Measurements from ENCODE around the gene FBXL17. TPM values are rescaled to one million over a fixed set of nuclear protein-coding genes. Genes with fewer than 3 reads are reported as not detected.

The FBXL17 gene
- total and polyA plus RNA-seq, 2 of the 4 experiments (the other 2 are of a cell fraction): 3.9 to 8.1 TPM

DNA sequence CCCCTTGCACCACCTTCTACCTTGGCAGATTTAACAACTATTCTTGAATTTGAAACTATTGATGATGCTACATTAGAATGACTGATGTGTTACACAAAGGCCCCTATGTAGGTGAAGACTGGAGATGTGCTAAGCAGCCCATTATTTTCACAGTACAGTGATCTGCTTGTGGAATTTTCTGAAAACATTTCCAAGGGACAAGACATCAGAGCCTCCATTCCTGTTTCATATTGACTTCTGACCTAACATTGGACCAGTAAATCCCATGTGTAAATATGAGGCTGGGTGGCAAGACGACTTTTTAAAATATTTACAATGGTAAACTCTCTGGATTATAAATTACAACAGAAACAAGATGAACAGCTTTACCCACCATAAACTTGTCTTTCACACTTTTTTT is 445.4 kb downstream of the FBXL17 start:
- Histone ChIP-seq H2AFZ (replicated peaks; ENCODE audit: low read length, poor library complexity) (no peak overlapping the region), H3K18ac (ENCODE audit: low read depth, low read length) (no peak overlapping the region), H4K20me1 (ENCODE audit: insufficient read depth, low read length) (no peaks in the 10 kb centered on the region), H4K91ac (ENCODE audit: insufficient read depth, low read depth, low read length) (no peak overlapping the region), H3K4me1 (ENCODE audit: control insufficient read depth, insufficient read depth, low read length) (no peaks in the 10 kb centered on the region), H3K9me1 (ENCODE audit: insufficient read depth, low read length) (peaks cover 4% of the 10 kb centered on the region), H3K4me2 (ENCODE audit: low read depth, low read length) (no peak overlapping the region), H3K9me3 (ENCODE audit: control insufficient read depth, insufficient read depth, low read length) (no peaks in the 10 kb centered on the region), H3K27me3 (ENCODE audit: control insufficient read depth, insufficient read depth, low read length) (no peaks in the 10 kb centered on the region), H2BK20ac (ENCODE audit: low read depth, low read length) (no peak overlapping the region), H3K4me3 (ENCODE audit: insufficient read depth, low read depth, low read length) (no peak overlapping the region), H3K56ac (ENCODE audit: extremely low read depth, insufficient read depth, low read length) (no peak overlapping the region), H3K27ac (ENCODE audit: insufficient read depth, low read length) (no peak overlapping the region), H4K8ac (ENCODE audit: low read depth in 2 of 2, low read length in 2 of 2) (no peak overlapping the region), H2BK15ac (ENCODE audit: low read depth, low read length) (no peak overlapping the region), H3K36me3 (ENCODE audit: control insufficient read depth, insufficient read depth, low read length) (no peaks in the 10 kb centered on the region), H4K5ac (ENCODE audit: low read depth, low read length) (no peak overlapping the region), H3K4ac (ENCODE audit: low read depth, low read length) (no peak overlapping the region), H2BK120ac (ENCODE audit: low read depth, low read length) (no peak overlapping the region), H2AK9ac (replicated peaks; ENCODE audit: low read depth, low read length, poor library complexity) (no peak overlapping the region), H3K79me1 (ENCODE audit: low read depth in 1 of 2, low read length in 2 of 2) (no peaks in the 10 kb centered on the region), H2BK5ac (ENCODE audit: low read depth, low read length, poor library complexity, severe bottlenecking) (no peak overlapping the region), H2AK5ac (ENCODE audit: low read depth, low read length) (no peak overlapping the region), H3K9ac (ENCODE audit: low read depth, low read length) (no peak overlapping the region), H3K23ac (ENCODE audit: low read depth, low read length) (no peak overlapping the region), H3K14ac (replicated peaks; ENCODE audit: low read depth, low read length) (no peak overlapping the region)
- CTCF ChIA-PET: no interaction called here
- ATAC-seq (ENCODE audit: low read depth): no peak
- in situ Hi-C loops (cut with MboI; ENCODE audit: low sequenced_read_pairs) (no loop called here), intact Hi-C loops (cut with micrococcal nuclease) (no loop called here), dilution Hi-C loops (cut with HindIII; ENCODE audit: low sequenced_read_pairs, unreplicated experiment) (no loop called here)
- POLR2A ChIA-PET (ENCODE audit: unreplicated experiment): no interaction called here
- no peak for DNase-seq
- no CpG with 5 or more reads among the region's 1 CpG for whole genome bisulfite sequencing, 2 experiments (ENCODE audit: extremely low coverage in 2 of 2, insufficient read length in 1 of 2)
- TF ChIP-seq MAZ (IDR thresholded peaks at IDR 0.05; ENCODE audit: borderline replicate concordance, low read depth, low read length): no peak
- TF ChIP-seq BHLHE40 (IDR thresholded peaks at IDR 0.05; ENCODE audit: low read depth, low read length): no peak
- no peak for TF ChIP-seq FOS (IDR thresholded peaks at IDR 0.05; ENCODE audit: low read depth, low read length)
- TF ChIP-seq RCOR1 (IDR thresholded peaks at IDR 0.05; ENCODE audit: insufficient replicate concordance, low read length): no peak
- TF ChIP-seq NFE2L2 (IDR thresholded peaks at IDR 0.05; ENCODE audit: low read depth, low read length): no peak
- TF ChIP-seq, protein P1, sequence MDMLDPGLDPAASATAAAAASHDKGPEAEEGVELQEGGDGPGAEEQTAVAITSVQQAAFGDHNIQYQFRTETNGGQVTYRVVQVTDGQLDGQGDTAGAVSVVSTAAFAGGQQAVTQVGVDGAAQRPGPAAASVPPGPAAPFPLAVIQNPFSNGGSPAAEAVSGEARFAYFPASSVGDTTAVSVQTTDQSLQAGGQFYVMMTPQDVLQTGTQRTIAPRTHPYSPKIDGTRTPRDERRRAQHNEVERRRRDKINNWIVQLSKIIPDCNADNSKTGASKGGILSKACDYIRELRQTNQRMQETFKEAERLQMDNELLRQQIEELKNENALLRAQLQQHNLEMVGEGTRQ (IDR thresholded peaks at IDR 0.05; ENCODE audit: low read depth, low read length): no peak
- no peak for TF ChIP-seq CEBPB (IDR thresholded peaks at IDR 0.05; ENCODE audit: low read depth, low read length)
- TF ChIP-seq, protein P2, sequence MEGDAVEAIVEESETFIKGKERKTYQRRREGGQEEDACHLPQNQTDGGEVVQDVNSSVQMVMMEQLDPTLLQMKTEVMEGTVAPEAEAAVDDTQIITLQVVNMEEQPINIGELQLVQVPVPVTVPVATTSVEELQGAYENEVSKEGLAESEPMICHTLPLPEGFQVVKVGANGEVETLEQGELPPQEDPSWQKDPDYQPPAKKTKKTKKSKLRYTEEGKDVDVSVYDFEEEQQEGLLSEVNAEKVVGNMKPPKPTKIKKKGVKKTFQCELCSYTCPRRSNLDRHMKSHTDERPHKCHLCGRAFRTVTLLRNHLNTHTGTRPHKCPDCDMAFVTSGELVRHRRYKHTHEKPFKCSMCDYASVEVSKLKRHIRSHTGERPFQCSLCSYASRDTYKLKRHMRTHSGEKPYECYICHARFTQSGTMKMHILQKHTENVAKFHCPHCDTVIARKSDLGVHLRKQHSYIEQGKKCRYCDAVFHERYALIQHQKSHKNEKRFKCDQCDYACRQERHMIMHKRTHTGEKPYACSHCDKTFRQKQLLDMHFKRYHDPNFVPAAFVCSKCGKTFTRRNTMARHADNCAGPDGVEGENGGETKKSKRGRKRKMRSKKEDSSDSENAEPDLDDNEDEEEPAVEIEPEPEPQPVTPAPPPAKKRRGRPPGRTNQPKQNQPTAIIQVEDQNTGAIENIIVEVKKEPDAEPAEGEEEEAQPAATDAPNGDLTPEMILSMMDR (conservative IDR thresholded peaks at IDR 0.05; ENCODE audit: low read depth, low read length): no peak
- no peak for TF ChIP-seq POLR2A (IDR thresholded peaks at IDR 0.05; ENCODE audit: low read depth, low read length)
- no peak for TF ChIP-seq SMC3 (IDR thresholded peaks at IDR 0.05; ENCODE audit: low read depth, low read length)
- no peak for TF ChIP-seq RAD21 (IDR thresholded peaks at IDR 0.05; ENCODE audit: low read length)
- no peak for TF ChIP-seq MXI1 (IDR thresholded peaks at IDR 0.05; ENCODE audit: borderline replicate concordance, low read depth, low read length)
- no peak for TF ChIP-seq RFX5 (IDR thresholded peaks at IDR 0.05; ENCODE audit: low read depth, low read length)
- TF ChIP-seq, protein P3, sequence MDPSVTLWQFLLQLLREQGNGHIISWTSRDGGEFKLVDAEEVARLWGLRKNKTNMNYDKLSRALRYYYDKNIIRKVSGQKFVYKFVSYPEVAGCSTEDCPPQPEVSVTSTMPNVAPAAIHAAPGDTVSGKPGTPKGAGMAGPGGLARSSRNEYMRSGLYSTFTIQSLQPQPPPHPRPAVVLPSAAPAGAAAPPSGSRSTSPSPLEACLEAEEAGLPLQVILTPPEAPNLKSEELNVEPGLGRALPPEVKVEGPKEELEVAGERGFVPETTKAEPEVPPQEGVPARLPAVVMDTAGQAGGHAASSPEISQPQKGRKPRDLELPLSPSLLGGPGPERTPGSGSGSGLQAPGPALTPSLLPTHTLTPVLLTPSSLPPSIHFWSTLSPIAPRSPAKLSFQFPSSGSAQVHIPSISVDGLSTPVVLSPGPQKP (IDR thresholded peaks at IDR 0.05; ENCODE audit: borderline replicate concordance, low read depth, low read length): no peak
- no peak for TF ChIP-seq MAFK (IDR thresholded peaks at IDR 0.05; ENCODE audit: low read depth, low read length)
- no TSS peak for BruUV-seq (replicated peaks)

Data from IMR-90 (cell line).